ENCODE measurements around the gene ERC2.

Gene ERC2

GRCh38 chr3:55622733-55623132 is 845.5 kb downstream of the ERC2 start:
- DNase-seq = no peak

DNA sequence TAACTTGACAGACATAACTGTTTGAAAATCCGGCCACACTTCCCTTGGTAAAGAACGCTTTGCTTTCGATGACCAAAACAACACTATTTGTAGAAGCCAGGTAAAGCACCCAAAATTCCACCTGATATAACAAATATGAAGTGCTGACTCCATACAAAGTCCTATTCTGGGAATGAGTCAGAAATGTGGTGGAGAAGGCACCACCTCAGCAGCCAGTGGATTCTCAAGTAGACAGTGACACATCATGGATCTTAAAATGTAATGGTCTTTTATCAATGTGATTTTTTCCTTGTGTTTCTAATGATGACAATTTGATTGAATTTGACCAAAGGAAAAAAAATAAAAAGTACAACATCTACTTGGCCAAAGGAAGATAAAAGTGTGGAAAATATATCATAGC is 846.2 kb downstream of the ERC2 start:
- DNase-seq = no peak

- no peak for DNase-seq
These were observed 846.6 kb downstream of the ERC2 start for GRCh38 chr3:55621648-55622047.

GRCh38 chr3:55621026-55621422 is 847.2 kb downstream of the ERC2 start:
- no peak for DNase-seq

DNA sequence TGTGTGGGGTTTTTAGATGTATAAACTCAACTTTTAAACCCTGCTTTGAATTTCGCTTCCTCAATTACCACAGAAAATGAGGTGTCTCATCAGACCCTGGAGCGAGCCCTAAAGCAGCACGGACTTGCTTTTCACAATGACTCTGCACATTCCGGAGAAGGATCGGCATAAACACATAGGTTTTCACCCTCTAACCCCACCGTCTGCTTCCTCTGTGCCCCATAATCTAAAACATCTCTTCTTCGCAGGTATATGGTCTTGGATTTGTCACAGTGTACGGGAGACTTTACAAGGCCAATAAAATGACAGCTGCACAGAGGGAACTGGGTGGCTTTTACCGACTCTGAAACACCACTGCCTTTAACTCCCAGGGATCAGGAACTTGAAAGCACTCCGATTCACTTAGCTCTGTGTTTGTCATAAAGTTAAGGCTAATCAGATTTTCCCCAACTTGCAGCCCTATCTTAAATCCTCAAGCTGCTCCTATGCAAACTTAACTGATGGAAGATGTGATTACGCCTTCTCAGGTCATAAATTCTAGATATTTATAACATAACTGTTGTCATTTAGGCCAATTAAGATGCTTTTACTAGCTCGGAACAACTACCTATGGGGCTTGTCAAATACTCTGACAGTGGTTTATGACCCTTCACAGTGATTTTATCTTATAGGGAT is 847.8 kb downstream of the ERC2 start:
- DNase-seq = no peak

DNA sequence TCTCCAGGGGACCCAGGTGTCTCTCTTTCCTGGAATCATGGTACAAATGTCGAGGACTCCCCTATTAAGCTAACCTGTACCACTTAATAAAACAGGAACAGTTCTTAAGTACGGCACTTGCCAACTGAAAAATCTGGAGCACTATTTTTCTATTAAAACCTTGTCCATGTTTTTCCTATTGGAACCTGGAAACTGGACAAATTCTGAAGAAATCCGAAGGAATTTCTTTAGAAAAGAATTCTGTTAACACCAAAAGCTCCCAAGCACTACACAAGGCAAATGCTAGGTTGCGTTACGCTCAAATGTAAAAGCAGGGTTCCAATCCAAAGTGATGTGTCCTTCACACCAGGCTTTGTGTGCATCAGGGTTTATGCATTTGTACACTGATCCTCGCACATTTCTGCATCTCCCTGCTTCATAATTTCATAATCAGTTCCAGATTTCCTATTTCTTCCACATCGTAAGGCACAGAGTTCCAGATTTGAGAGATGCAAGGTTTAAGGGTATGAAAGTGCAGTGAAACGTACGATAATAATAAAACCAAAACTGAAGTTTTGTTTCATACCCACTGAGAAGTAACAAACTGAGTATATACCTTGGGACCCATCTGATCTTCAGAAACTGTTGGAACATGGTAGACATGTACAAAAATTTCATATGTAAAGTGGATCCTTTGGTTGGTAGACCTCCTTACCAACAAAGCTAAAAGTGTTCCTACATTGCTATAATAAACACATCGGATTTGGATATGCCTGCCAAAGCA is 849.0 kb downstream of the ERC2 start:
- no peak for DNase-seq

- no peak for DNase-seq
These were observed 850.9 kb downstream of the ERC2 start for GRCh38 chr3:55617385-55617784.

DNA sequence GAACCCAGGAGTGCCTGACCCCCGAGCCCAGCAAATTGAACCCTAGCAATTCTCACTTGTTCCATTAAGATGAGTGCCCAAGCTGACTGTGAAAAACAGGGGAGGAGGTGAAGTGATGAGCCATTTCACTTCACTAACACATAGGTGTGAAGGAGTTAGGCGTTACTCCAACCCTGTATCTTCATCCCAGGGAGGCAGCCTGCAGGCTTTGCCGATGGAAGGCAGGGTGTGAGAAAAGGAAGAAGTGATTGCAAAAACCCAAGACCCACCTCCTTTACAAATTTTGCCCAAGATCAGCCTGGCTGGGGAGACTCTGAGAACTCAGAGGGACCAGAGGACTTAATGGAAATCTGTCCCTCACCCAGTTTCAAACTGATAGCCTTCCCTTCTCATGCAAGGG is 851.5 kb downstream of the ERC2 start:
- no peak for DNase-seq

GRCh38 chr3:55615694-55616295 is 852.5 kb downstream of the ERC2 start:
- DNase-seq = no peak

- DNase-seq = no peak
These were observed 853.1 kb downstream of the ERC2 start for GRCh38 chr3:55615039-55615693.

DNA sequence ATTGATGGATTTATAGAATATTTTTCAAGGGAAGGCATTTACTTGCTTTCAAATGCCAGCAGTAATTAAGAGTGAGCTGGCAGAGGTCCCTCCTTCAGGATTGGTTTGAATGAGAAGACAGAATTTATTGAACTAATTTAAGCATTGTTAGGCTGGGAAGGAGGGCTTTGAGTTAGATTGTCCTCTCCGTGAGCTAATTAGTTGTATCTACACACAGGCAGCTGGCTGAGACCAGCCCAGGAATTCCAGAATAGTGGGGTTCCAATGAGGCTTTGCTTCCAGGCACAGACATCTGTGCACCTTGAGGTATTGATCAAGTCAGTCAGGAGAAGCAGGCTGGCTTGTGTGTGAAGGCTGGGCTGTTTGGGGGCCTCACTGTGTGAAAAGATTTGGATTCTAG is 857.1 kb downstream of the ERC2 start:
- DNase-seq = no peak

DNA sequence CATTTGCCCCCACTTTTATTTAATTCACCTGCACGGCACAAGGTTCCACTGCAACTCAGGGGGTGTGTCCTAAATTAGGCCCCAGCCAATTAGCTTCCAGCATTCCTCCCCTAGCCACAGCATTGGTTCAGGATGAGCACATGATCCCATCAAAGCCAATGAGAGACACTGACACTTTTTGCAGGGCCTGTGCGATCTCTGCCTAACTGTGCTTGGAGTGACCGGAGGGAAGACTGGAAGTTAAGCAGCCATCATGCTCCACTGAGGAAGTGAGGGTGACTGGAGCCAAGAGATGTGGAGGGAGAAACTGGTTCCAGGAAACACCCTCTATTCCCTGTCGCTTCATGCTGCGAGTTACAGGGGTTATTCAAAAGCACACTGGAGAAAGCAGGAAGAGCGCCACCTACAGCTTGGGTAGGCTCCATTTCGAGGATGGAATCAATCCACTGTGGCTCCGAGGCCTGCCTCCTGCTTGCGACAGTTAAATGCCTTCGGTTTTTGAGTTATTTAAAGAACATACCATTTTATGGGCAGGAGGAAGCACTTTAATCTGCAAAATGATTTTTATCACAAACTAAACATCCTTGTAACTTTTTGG is 858.9 kb downstream of the ERC2 start:
- no peak for DNase-seq

DNA sequence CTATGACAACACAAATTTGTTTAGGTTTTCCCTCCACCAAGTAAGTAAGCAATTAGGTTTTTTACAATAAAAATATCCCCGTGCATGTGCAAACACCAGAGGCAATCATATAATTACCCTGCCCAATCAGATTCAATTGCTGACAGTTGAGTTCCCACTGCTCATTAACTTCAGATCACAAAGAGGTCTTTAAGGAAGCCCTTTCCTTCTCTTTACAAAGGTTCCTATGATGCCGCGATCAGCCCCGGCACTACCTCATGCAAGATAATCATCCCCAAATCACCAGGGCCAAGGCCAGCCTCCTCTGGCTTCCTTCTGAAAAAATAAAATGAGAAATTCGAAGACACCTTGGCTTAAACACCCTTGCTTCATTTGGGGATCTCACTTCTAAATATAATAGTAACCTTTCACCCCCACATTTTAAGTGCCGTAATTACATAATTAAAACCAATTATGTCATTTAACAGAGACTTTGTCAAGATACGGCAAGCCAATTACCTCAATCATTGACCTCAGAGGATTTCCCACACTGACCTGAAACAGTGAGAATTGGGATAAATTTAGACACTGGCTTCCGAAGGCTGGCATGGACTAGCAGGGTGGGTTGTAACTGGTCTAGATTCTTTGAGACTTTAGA is 859.8 kb downstream of the ERC2 start:
- DNase-seq = no peak

DNA sequence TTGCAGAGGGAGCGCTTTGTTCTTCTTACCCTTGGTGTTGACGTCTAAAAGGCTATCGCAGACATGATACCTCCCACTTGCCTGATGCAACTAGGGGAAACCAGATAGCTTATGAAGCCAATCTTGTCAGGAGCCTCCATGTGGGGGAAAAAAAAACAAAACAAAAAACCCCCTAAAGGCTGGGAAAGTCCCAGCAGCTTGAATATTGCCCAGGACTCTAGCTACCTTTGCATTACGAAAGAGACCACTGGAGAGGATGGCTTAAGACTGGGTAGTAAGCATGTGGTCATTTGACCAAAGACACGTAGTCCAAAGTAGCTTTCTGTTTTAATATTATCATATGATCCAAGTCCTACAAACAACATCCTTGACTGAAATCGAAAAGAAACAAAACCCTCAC is 860.4 kb downstream of the ERC2 start:
- DNase-seq = no peak

- DNase-seq = no peak
These were observed 861.1 kb downstream of the ERC2 start for GRCh38 chr3:55607175-55607574.

- no peak for DNase-seq
These were observed 862.6 kb downstream of the ERC2 start for GRCh38 chr3:55605443-55606236.

GRCh38 chr3:55604846-55605245 is 863.4 kb downstream of the ERC2 start:
- no peak for DNase-seq

DNA sequence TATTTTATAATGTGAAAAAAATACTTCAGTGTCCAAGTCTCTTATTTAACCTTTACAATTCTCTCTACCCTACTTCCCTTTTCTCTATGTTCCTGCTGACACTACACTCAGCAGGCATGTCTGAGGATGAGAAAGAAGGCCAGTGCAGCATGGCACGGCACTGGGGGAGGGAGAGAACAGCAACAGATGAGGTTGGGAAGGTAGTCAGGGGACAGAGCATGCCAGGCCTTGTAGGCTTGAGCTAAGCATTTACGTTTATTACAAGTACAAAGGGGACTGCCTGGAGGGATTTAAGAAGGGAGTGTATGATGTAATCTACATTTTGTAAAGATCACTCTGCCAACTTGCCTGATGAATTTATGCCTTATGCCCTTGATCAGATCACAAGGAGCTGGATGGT is 863.9 kb downstream of the ERC2 start:
- no peak for DNase-seq

- DNase-seq = no peak
These were observed 866.7 kb downstream of the ERC2 start for GRCh38 chr3:55601366-55602080.

DNA sequence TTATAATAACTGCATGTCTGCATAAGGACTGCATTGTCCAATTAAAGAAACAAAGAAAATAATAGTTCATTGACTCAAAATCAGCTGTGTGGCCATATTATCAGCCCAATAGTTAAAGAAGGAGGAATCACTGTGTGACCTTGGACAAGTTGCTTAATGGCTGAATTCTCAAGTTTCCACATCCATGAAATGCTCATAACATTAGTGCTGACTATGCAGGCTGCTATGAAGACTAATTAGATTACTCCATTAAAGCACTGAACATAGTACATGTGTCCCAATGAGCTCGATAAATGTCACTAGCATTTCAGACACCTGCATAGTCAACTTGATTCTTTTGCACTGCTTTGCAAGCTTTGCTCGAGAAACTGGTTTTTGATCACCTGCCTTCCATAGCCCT is 870.0 kb downstream of the ERC2 start:
- DNase-seq = no peak

- DNase-seq = no peak
These were observed 870.6 kb downstream of the ERC2 start for GRCh38 chr3:55597641-55598040.
